Rectal smooth muscle tissue (tissue), 1 donor: Measurements from ENCODE around the gene EXOC4.
"Not testable (repeated sequence)": the region's sequence is repeated elsewhere in the genome, so short reads cannot be mapped to it uniquely, and the experiment has no call there.

ENCODE experiments used
- H3K27ac ChIP-seq: one replicate; pipeline ENCODE4 v1.7.0; 2013; ENCODE audit warnings: low read depth, low read length, inconsistent platforms
- H3K27me3 ChIP-seq: one replicate; pipeline ENCODE4 v1.7.0; 2013; ENCODE audit warnings: low read length; ENCODE audit not compliant: control insufficient read depth, insufficient read depth
- H3K36me3 ChIP-seq: one replicate; pipeline ENCODE4 v1.7.0; 2013; ENCODE audit warnings: low read length; ENCODE audit not compliant: control insufficient read depth, insufficient read depth
- H3K4me1 ChIP-seq: one replicate; pipeline ENCODE4 v1.7.0; 2013; ENCODE audit warnings: low read length; ENCODE audit not compliant: control insufficient read depth, insufficient read depth
- H3K4me3 ChIP-seq: one replicate; pipeline ENCODE4 v1.7.0; 2013; ENCODE audit warnings: low read length
- H3K9ac ChIP-seq: one replicate; pipeline ENCODE4 v1.7.0; 2013; ENCODE audit warnings: low read length

Gene EXOC4

GRCh38 chr7:133328021-133328420 is 75.1 kb downstream of the EXOC4 start:
- not testable (repeated sequence) for H3K27me3 ChIP-seq, H3K4me1 ChIP-seq

GRCh38 chr7:133330085-133330484 is 77.2 kb downstream of the EXOC4 start:
- Histone ChIP-seq H3K27ac (no peak overlapping the region), H3K9ac (no peak overlapping the region), H3K36me3 (no peaks in the 10 kb centered on the region), H3K27me3 (no peaks in the 10 kb centered on the region), H3K4me3 (no peak overlapping the region), H3K4me1 (no peaks in the 10 kb centered on the region)

More at GRCh38 chr7:133328021-133328420, 75.1 kb downstream of the EXOC4 start:
- H3K9ac ChIP-seq, H3K4me3 ChIP-seq, H3K36me3 ChIP-seq, H3K27ac ChIP-seq: not testable (repeated sequence)

DNA sequence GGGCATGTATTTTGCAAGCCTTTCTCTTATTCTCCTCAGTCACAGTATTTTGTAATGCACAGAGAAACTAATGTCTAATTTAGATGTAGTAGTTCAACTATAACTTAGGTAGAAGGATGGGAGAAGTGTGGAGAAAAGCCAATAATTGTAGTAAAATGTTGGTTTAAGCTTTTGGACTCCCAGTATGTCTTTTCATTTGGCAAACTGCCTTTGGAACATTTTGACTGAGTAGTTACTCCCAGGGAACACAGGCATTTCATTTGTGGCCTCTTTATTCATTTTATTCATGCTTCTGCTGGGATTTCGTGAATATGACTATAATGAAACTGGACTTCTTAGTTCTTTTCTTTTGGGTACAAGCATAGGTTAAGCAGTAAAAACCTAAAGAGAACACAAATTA is 79.0 kb downstream of the EXOC4 start:
- no peak overlapping the region for H3K4me3 ChIP-seq
- no peaks in the 10 kb centered on the region for H3K4me1 ChIP-seq
- no peaks in the 10 kb centered on the region for H3K27me3 ChIP-seq
- no peaks in the 10 kb centered on the region for H3K36me3 ChIP-seq
- no peak overlapping the region for H3K9ac ChIP-seq
- H3K27ac ChIP-seq, result no peak overlapping the region

DNA sequence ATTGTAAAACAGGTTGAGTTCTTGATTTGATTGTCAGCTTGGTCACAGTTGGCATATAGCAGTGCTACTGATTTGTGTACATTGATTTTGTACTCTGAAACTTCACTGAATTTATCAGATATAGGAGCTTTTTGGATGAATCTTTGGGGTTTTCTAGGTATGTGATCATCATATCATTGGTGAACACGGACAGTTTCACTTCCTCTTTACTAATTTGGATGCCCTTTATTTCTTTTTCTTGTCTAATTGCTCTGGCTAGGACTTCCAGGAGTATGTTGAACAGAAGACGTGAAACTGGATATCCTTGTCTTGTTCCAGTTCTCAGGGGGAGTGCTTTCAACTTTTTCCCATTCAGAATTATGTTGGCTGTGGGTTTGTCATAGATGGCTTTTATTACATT is 86.9 kb downstream of the EXOC4 start:
- Histone ChIP-seq H3K27me3 (no peaks in the 10 kb centered on the region), H3K36me3 (no peaks in the 10 kb centered on the region), H3K9ac (no peak overlapping the region), H3K27ac (no peak overlapping the region), H3K4me1 (no peaks in the 10 kb centered on the region), H3K4me3 (no peak overlapping the region)

DNA sequence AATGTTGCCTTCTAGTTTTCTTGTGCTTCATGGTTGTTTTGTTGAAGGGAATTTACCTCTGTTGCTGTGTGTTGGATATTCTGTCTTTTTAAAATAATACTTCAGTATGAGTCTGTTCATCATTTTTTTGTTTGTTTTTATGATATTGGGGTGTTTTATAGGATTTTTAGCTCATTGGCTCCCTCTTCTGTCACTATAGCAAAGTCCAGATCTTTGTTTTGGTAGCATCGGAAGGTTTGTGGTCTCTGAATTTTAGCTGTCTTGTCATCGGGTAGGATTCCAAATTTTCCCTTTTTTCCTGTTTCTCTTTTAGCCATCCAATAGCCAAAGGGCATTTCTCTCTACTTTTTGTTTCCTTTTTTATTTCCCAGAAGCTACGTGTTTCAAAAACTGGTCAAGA is 91.4 kb downstream of the EXOC4 start:
- Histone ChIP-seq H3K27ac (no peak overlapping the region), H3K27me3 (no peaks in the 10 kb centered on the region), H3K4me1 (no peaks in the 10 kb centered on the region), H3K4me3 (no peak overlapping the region), H3K9ac (no peak overlapping the region), H3K36me3 (no peaks in the 10 kb centered on the region)

DNA sequence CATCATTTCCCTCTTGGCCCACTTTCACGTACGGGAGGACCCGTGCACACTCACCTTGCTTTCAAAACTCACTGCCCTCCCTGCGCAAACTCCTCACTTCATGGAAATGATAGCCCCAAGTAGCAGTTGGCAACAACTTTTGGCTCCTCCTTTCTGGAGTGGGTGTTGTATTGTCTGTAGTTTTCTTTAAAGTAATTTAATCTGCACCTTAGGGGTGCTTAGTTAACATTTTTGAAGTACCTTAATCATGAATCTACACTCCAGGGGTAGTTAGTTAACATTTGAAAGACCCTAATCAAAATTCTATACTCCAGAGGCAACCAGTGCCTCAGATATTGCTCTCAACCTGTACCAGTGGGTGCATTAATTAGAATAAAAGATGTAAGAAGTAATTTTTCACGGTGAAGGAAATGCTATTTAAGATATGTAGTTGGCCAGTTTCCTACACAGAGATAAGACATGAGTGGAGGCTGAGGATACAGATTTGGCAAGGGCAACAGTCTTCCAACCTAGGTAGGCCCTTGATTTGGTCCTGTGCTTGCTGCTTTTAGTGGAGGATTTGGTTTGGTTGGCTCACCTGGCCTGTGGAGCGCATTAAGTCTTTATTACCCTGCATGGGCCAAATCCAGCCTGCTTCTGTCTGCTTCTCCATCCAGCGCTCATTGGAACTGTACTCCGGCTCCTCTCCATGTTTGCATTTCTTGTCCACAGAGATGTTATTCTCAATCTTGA is 93.0 kb downstream of the EXOC4 start:
- Histone ChIP-seq H3K27ac (no peak overlapping the region), H3K27me3 (no peaks in the 10 kb centered on the region), H3K36me3 (no peaks in the 10 kb centered on the region), H3K4me1 (no peaks in the 10 kb centered on the region), H3K9ac (no peak overlapping the region), H3K4me3 (no peak overlapping the region)

DNA sequence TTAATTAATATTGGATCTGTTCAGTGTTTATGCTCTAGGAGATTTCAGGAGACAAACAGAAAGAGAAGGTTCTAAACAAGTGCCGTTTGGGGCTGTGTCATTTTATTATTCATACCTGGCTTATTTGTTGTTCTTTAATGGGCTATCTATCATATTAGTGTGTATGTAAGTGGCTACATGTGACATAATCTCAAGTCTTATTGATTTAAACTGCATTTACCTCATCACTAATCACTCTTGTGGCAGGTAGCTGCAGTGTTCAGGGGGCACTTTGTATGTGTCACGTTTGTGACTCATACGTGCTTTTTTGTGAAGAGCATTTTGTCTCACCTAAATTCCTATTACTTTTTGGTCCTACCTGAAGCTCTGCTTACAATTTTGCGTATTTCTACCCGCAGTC is 95.4 kb downstream of the EXOC4 start:
- no peaks in the 10 kb centered on the region for H3K4me1 ChIP-seq
- H3K27me3 ChIP-seq, result no peaks in the 10 kb centered on the region
- H3K9ac ChIP-seq, result no peak overlapping the region
- no peaks in the 10 kb centered on the region for H3K36me3 ChIP-seq
- H3K4me3 ChIP-seq, result no peak overlapping the region
- no peak overlapping the region for H3K27ac ChIP-seq

GRCh38 chr7:133349101-133349500 is 96.2 kb downstream of the EXOC4 start:
- no peak overlapping the region for H3K27ac ChIP-seq
- no peaks in the 10 kb centered on the region for H3K36me3 ChIP-seq
- no peak overlapping the region for H3K4me3 ChIP-seq
- H3K27me3 ChIP-seq, result no peaks in the 10 kb centered on the region
- no peak overlapping the region for H3K9ac ChIP-seq
- no peaks in the 10 kb centered on the region for H3K4me1 ChIP-seq

GRCh38 chr7:133352430-133352829 is 99.6 kb downstream of the EXOC4 start:
- Histone ChIP-seq H3K9ac (no peak overlapping the region), H3K4me3 (no peak overlapping the region), H3K36me3 (no peaks in the 10 kb centered on the region), H3K27ac (no peak overlapping the region), H3K4me1 (no peaks in the 10 kb centered on the region), H3K27me3 (no peaks in the 10 kb centered on the region)

DNA sequence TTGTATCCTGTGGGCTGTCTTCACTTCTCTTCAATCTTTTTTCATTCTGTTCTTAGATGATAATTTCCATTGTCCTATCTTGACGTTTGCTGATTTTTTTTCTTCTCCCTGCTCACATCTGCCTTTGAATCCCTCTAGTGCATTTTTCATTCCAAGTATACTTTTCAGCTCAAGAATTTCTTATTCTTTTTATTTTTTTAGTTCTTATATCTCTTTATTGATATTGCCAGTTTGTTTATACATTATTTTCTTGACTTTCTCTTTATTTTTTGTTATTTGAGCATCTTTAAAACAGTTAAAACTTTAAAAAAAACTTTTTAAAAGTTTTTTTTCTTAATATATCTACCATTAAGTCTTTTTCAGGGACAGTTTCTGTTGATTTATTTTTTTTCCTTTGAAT is 100.9 kb downstream of the EXOC4 start:
- Histone ChIP-seq H3K4me3 (no peak overlapping the region), H3K27ac (no peak overlapping the region), H3K9ac (no peak overlapping the region)

GRCh38 chr7:133354546-133355324 is 101.9 kb downstream of the EXOC4 start:
- no peaks in the 10 kb centered on the region for H3K36me3 ChIP-seq
- no peak overlapping the region for H3K4me3 ChIP-seq
- no peak overlapping the region for H3K9ac ChIP-seq
- H3K27ac ChIP-seq, result no peak overlapping the region
- H3K27me3 ChIP-seq, result no peaks in the 10 kb centered on the region
- peaks cover 3% of the 10 kb centered on the region for H3K4me1 ChIP-seq

More for the DNA sequence above, 100.9 kb downstream of the EXOC4 start:
- Histone ChIP-seq H3K4me1 (no peaks in the 10 kb centered on the region), H3K36me3 (no peaks in the 10 kb centered on the region), H3K27me3 (no peaks in the 10 kb centered on the region)

DNA sequence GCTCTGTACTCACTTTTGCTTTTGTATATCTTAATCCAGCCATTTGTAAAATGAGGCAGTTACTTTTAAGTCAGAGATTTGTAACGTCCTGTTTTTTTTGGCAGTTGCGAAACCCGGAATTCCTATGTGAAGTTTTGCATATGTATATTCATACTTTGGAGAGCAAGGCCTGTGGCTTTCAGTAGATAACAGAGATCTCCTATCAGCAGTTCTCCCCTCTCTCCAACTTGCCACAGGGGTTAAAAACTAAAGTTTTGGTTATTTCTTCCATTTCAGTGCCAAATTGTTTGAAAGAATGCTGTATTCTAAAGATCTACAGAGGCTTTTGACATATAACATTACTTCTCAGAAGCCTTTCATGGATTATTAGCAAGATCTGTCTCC is 102.4 kb downstream of the EXOC4 start:
- Histone ChIP-seq H3K36me3 (no peaks in the 10 kb centered on the region), H3K4me1 (peaks cover 5% of the 10 kb centered on the region), H3K9ac (no peak overlapping the region), H3K27me3 (no peaks in the 10 kb centered on the region), H3K4me3 (no peak overlapping the region), H3K27ac (no peak overlapping the region)

GRCh38 chr7:133355822-133356221 is 102.9 kb downstream of the EXOC4 start:
- Histone ChIP-seq H3K4me1 (peaks cover 5% of the 10 kb centered on the region), H3K27me3 (no peaks in the 10 kb centered on the region), H3K4me3 (no peak overlapping the region), H3K27ac (no peak overlapping the region), H3K36me3 (no peaks in the 10 kb centered on the region), H3K9ac (no peak overlapping the region)
